ENCODE results near the gene PTPRN.
"Not testable (repeated sequence)": the region's sequence is repeated elsewhere in the genome, so short reads cannot be mapped to it uniquely, and the experiment has no call there.

Gene PTPRN

DNA sequence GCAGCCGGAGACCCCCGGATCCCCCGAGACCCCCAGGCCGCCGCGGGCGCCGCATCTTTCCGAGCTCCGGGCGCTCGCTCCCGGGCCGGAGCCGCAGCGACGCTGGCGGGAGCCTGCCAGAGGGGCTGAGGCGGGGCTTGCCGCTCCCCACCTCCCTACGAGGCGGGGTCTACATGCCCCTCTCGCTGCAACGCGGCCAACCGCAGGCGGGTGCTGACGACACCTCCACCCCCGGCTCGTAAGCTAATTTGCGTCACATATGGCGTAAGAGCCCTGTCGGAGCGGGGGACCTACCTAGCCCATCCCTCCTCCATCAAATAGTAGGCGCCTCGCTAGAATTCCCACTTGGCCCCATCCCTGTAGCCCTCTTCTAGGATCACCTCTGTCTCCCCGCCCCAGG, at the start of gene PTPRN:
TSS of gene PTPRN (minus strand) at position 124 of the 400 bp plus-strand sequence. CDS start at position 55, 69 bp downstream.
- DNase-seq (ENCODE audit: low spot score), result peak; percentile 84

GRCh38 chr2:219358170-219359075, 49.2 kb upstream of the PTPRN start:
- DNase-seq (ENCODE audit: low spot score), result no peak

DNA sequence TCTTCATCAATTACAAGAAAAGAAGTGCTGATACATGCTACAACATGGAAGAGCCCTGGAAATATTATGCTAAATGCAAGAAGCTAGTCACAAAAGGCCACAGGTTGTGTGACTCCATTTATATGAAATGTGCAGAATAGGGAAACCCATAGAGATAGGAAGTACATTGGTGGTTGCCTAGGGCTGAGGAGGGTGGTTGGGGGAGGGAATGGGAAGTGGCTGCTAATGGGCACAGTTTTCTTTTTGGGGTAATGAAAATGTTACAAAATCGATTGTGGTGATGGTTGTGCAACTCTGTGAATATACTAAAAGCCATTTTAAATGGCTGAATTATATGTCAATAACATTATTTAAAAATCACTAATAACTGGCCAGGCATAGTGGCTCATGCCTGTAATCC, 47.6 kb upstream of the PTPRN start:
- no peak for DNase-seq (ENCODE audit: low spot score)

DNA sequence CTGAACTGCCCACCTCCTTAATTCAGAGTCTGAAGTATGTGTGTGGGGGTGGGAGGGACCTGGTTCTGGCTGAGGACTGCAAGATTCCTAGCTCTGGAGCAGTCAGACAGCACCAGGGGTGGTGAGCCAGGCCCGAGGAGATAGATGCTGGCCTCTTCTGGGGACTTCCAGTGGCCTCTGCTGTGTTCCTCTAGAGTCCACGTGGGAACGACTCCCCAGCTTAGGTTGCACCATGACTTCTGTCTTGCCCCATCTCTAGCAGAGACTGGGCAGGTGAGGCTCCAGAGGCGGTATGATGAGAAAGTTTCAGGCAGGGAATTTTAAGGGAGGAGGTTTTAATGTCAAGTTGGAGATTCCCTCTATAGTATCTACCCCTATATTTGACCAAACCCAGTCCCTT, 45.4 kb upstream of the PTPRN start:
- no peak for DNase-seq (ENCODE audit: low spot score)

GRCh38 chr2:219353129-219353528, 43.9 kb upstream of the PTPRN start:
- no peak for DNase-seq (ENCODE audit: low spot score)

DNA sequence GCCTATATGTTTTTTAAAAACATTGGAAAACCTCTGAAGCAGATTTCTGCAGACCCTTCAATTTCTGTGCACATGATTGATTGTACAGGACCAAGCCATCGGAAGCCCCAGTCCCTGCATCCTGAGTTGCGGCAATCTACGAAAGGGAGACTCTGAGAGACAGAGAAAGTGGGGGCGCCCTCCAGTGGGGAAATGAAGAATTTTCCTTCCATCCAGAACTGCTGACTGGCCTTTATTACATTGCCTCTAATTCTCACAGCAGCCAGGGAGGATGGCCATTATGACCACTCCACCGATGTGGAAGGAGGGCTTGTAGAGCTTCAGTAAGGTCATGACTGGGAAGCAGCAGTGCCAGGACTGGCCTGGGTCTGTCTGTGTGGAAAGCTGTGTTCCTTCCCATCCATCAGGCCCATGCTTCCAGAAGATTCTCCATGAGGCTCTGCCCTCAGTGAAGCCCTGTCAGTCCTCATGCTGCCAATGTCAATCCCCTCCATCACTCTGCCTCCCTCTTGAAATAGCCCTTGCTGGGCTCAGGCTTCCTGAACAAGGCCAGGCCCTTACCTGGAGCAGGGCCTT, 43.3 kb upstream of the PTPRN start:
- DNase-seq (ENCODE audit: low spot score), result peak; percentile 50

DNA sequence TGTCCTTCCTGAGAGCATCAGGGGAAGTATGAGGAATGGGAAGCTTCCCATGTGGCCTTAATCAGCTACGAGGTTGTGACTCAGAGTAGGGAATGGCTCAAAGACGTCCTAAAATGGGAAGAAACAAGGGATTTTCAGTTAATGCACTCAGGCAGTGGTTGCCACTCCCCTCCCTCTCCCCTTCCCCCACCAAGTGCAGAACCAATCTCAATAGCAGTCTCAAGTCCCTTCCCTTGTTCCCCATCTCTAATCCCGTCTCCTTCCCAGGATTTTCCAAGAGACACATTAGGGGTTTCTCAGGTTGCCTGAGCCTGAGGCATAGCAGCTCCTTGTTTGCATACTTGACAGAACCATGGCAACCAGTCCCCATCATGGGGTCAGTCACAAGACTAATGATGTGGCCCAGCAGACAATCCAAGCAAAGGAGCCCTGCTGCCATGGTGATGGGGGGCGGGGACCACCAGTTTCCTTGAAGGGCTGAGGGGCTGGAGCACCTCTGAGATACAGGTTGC, 41.6 kb upstream of the PTPRN start:
- no peak for DNase-seq (ENCODE audit: low spot score)

DNA sequence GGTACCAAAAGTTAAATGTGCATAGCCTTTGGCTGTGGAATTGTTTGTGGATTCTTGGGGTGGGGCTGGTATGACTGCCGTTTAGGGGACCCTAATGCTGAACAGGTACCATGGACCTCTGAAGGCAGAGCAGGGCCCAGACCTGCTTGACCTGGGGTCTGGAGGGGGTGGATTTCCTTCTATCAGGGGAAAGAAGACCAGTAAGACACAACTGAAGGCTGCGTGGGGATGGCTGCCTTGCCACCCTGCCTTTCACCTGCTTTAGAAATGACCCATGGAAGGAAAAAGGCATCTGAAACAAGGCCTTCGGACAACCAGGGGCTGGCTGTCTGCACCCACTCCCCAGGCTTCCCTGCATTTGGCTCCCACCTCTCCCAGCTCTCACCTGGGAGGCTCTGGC, 41.0 kb upstream of the PTPRN start:
- no peak for DNase-seq (ENCODE audit: low spot score)

DNA sequence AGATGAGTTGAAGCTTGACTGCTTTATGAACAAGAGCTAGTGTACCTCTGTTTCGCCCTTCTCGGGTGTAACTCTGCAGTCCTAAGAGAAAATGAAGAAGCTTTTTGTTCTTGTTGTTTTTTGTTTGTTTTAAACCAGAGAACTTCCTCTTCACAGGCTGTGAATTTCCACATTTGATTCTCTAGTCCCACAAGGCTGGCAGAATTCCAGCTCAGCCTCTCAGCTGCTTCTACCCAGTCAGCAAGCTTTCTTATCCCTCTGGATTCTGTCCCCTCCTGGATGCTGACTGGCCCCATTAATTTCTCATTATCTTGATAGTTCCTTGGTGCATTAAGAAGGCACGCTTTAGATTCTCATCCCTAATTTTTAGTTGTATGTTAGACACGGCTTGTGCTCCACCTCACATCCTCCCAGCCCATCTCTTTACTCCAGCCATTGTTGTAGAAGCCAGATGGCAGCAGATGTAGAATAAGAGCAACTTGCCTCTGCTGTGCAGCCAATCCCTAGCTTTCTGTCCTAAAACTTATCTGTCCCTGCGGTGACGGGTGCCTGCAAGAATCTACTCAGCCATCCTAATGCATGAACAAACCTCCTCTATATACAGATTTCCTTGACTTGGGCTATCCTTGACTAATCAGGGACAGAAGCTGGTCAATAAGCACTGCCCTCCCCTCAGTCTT, 35.7 kb upstream of the PTPRN start:
- peak; percentile 40 for DNase-seq (ENCODE audit: low spot score)

GRCh38 chr2:219335373-219335786, 26.2 kb upstream of the PTPRN start:
- DNase-seq (ENCODE audit: low spot score), result peak; percentile 64

DNA sequence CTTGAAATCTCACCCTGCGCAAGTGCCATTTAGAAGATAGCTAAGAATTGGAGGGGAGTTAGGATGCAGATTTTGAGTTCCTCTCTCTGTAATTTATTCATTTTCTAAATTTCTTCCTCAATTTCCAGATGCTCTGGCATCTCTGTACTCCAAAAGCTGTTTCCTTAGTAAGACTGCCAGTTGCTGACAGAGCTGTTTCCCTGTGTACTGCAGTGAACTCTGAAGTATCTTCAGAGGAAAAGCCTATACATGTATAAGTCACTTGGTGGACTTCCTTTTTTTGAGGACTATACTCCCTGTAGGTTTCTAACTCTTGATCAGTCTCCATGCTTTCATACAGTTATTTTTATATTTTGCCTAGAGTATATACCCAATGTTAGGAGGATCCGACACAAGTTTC, 24.9 kb upstream of the PTPRN start:
- no peak for DNase-seq (ENCODE audit: low spot score)

GRCh38 chr2:219332542-219332941, 23.3 kb upstream of the PTPRN start, which contains the start of gene RESP18:
TSS of gene RESP18 (minus strand) at chr2:219332744.
- DNase-seq (ENCODE audit: low spot score), result no peak

DNA sequence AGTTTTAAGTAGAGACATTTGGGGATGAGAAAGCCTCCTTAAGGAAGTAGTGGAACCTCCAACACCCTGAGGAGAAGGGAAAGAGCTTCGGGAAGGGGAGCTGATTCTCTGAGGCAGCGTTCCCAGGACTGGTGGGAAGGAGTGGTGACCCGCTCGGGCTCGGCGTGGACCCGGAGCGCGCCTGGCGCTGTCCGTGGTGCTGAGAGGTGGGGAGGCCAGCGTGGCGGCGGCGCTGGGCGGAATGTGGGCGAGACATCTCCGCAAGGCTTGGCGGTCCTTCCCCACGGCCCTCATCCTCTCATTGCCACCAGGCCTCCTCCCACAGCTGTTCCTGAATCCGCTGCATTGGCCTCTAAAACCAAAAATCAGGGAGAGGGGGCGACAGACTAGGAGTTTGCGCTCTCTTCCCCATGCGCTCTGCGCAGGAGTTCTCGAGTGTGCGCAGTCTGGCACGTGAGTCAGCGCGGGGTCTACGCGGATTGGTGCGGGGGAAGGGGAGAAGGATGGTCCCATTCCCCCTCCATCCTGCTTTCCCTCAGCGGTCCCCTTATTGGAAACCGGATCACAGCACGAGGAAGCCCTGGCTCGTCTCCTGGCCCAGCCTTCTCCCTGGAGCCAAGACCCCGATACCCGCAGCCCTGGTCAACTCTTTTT, 22.5 kb upstream of the PTPRN start:
- DNase-seq (ENCODE audit: low spot score), result peak; percentile 27

GRCh38 chr2:219327719-219328118, 18.5 kb upstream of the PTPRN start:
- DNase-seq (ENCODE audit: low spot score), result no peak

DNA sequence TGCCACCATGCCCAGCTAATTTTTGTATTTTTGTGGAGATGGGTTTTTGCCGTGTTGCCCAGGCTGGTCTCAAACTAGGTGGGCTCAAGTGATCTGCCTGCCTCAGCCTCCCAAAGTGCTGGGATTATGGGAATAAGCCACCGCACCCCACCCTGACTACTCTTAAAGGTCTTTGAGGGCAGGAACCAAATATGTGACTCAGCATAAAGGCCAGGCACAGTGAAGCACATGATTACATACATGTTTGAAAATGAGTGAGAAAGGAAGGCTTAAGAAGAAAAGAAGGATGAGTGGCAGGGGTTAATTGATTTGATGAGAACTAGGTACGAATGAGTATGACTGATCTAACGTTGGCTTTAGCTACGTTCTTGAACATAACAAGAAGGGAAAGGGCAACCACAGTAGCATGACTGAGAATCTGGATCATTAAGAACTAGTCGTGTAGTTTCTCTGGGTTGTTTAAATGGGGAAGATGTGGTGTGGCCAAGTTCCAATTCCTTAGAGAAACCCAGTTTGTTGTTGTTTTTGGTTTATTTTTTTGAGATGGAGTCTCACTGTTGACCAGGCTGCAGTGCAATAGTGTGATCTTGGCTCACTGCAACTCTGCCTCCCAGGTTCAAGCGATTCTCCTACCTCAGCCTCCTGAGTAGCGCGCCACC, 16.6 kb upstream of the PTPRN start:
- no peak for DNase-seq (ENCODE audit: low spot score)

DNA sequence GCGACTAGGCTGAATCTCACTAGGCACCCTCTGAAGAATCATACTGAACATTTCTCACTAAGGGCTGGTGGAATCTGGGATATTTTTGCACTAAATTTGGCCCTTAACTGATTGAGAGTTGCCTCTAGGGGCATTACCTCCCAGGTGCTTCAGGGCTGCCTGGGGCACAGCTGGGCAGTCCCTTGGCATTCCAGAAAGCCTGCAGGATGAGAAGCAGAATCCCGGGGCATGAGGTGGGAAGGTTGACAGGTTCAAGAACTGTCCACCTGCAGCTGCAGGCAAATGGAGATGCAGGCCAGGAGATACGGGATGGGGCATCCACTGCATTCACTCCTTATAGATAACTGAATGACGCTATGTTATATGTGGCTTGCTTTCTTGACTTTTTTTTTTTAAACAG, 15.9 kb upstream of the PTPRN start:
- DNase-seq (ENCODE audit: low spot score), result no peak

- no peak for DNase-seq (ENCODE audit: low spot score)
Measured at GRCh38 chr2:219323434-219323833, 14.2 kb upstream of the PTPRN start.

DNA sequence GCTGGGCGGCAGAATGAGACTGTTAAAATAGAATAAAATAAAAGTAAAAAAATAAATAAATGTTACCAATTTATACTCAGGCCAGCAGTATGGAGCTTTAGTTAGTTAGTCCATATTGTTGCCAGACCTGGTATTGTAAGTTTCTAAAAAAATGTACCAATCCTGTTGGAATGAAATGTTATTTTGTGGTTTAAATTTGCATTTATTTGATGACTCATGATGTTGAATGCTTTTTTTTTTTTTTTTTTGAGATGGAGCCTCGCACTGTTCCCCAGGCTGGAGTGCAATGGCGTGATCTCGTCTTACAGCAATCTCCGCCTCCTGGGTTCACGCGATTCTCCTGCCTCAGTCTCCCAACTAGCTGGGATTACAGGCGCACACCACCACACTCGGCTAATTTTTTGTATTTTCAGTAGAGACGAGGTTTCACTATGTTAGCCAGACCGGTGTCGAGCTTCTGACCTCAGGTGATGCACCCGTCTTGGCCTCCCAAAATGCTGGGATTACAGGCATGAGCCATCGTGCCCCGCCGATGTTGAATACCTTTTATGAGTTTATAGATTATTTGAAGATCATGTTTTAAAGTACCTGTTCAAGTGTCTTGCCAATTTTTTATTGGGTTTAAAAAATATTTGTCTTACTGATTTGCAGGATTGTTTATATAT, 5.7 kb upstream of the PTPRN start:
- no peak for DNase-seq (ENCODE audit: low spot score)

GRCh38 chr2:219312683-219313263, 3.6 kb upstream of the PTPRN start:
- not testable (repeated sequence) for DNase-seq (ENCODE audit: low spot score)

All from putamen (tissue), 1 donor.